Gastrocnemius medialis (tissue), 4 donors: ENCODE results near the gene RFNG.

Experiments used
- POLR2A ChIP-seq, 2 donors: fragments of 450-650 bp; IDR thresholded peaks; one replicate each; pipeline ENCODE4 v1.6.1; 2017; ENCODE audit warnings: antibody characterized with exemption in 2 of 2, mild to moderate bottlenecking in 2 of 2, moderate library complexity in 2 of 2
- TF ChIP-seq, protein P1 (sequence below), 5 experiments: fragments of 450-650 bp in 3 of 5; fragments of 200-600 bp in 2 of 5; sonication (generic) in 2 of 5; IDR thresholded peaks in 4 of 5; conservative IDR thresholded peaks in 1 of 5; 1 replicate in 4 of 5; 2 replicates in 1 of 5; pipeline ENCODE4 v1.5.1; 2016 to 2019; ENCODE audit warnings: antibody characterized with exemption in 5 of 5, mild to moderate bottlenecking in 3 of 5, moderate library complexity in 3 of 5

DNA sequence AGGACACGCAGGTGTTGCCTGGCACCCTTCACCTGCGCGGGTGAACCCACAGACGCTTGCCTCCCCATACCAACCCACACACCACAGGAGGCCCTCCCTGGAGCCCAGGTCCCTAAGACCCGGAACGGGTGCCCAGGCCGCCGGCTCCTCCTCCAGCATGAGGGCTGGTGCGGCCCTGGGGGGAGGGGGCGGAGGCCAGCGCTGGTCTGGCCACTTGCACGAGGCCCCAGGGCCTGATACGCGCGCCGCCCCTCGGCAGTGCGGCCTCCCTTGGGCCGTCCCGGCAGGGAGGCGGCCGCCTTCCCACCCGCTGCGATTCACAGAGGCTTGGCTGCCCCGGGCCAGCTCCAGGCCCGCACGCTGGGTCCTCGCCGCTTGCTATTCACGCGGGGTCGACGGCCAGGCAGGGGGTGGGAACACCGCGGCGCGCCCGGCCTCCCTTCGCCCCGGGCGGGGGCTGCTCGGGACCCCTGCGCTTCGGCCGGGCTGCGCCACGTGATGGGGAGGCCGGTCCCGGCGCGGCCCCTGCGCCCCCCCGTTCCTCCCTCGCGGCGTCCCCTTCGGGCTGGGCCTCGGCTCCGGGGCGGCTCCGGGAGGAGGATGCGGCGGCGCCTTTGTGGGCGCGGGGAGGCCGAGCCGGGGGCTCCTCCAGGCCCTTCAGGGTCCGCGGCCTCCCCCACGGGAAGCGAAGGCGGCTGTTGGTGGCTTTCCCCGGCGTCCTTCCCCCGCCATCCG lies 45.7 kb upstream of the RFNG start:
- TF ChIP-seq, protein P1, sequence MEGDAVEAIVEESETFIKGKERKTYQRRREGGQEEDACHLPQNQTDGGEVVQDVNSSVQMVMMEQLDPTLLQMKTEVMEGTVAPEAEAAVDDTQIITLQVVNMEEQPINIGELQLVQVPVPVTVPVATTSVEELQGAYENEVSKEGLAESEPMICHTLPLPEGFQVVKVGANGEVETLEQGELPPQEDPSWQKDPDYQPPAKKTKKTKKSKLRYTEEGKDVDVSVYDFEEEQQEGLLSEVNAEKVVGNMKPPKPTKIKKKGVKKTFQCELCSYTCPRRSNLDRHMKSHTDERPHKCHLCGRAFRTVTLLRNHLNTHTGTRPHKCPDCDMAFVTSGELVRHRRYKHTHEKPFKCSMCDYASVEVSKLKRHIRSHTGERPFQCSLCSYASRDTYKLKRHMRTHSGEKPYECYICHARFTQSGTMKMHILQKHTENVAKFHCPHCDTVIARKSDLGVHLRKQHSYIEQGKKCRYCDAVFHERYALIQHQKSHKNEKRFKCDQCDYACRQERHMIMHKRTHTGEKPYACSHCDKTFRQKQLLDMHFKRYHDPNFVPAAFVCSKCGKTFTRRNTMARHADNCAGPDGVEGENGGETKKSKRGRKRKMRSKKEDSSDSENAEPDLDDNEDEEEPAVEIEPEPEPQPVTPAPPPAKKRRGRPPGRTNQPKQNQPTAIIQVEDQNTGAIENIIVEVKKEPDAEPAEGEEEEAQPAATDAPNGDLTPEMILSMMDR (IDR thresholded peaks at IDR 0.05 in 4 of 5, conservative IDR thresholded peaks at IDR 0.05 in 1 of 5), result no peak
- TF ChIP-seq POLR2A (IDR thresholded peaks at IDR 0.05), result no peak
